Activated CD8-positive, alpha-beta T cell treated with anti-CD3 and anti-CD28 coated beads for 36 hours (primary cell): ENCODE data around the gene TWNK. TPM values are rescaled to one million over a fixed set of nuclear protein-coding genes. Genes with fewer than 3 reads are reported as not detected.

Source experiments
- ATAC-seq: fragments of 200-7000 bp; cut with Tn5 transposase; one replicate; pipeline ENCODE4 v1.10.0; 2021; ENCODE audit warnings: mild to moderate bottlenecking, moderate library complexity
- CTCF ChIA-PET: fragments of 350-600 bp; sonication (Branson Sonifier 250); formaldehyde crosslinking; loops from one replicate; lab custom pipeline; 2021; ENCODE audit warnings: antibody characterized with exemption; lab: Charles Lee
- POLR2A ChIA-PET: fragments of 350-600 bp; sonication (Branson Sonifier 250); formaldehyde crosslinking; loops from one replicate; lab custom pipeline; 2021; ENCODE audit warnings: antibody characterized with exemption; lab: Charles Lee
- DNase-seq: peaks from one replicate; pipeline ENCODE4 v3.0.0-alpha.2; 2020
- H3K27ac Mint-ChIP-seq: one replicate; pipeline ENCODE4 v1.8.0; 2021; ENCODE audit warnings: mild to moderate bottlenecking, mixed read lengths
- H3K27me3 Mint-ChIP-seq: one replicate; pipeline ENCODE4 v1.8.0; 2021; ENCODE audit warnings: mixed read lengths
- H3K36me3 Mint-ChIP-seq: one replicate; pipeline ENCODE4 v1.8.0; 2021; ENCODE audit warnings: low read depth, mixed read lengths
- H3K4me1 Mint-ChIP-seq: one replicate; pipeline ENCODE4 v1.8.0; 2021; ENCODE audit warnings: low read depth, mixed read lengths
- H3K4me3 Mint-ChIP-seq: one replicate; pipeline ENCODE4 v1.8.0; 2021; ENCODE audit warnings: mild to moderate bottlenecking, moderate library complexity, mixed read lengths
- H3K9me3 Mint-ChIP-seq: one replicate; pipeline ENCODE4 v1.8.0; 2021; ENCODE audit warnings: mixed read lengths
- intact Hi-C: fragments of 100-400 bp; cut with micrococcal nuclease; formaldehyde crosslinking; loops from one replicate; pipeline ENCODE4 v1.10.0; 2022
- total RNA-seq, 2 experiments: library from RNA; stranded (reverse); gene quantifications; one replicate each; pipeline ENCODE4 v1.2.3, GENCODE V29; 2021
- TF ChIP-seq, protein P1 (sequence below): fragments of 200-600 bp; IDR thresholded peaks from one replicate; pipeline ENCODE4 v1.8.0; 2022; ENCODE audit warnings: antibody characterized with exemption, mild to moderate bottlenecking

The TWNK gene
- total RNA-seq, 2 experiments from 2014 or later = 18.0 to 19.0 TPM

DNA sequence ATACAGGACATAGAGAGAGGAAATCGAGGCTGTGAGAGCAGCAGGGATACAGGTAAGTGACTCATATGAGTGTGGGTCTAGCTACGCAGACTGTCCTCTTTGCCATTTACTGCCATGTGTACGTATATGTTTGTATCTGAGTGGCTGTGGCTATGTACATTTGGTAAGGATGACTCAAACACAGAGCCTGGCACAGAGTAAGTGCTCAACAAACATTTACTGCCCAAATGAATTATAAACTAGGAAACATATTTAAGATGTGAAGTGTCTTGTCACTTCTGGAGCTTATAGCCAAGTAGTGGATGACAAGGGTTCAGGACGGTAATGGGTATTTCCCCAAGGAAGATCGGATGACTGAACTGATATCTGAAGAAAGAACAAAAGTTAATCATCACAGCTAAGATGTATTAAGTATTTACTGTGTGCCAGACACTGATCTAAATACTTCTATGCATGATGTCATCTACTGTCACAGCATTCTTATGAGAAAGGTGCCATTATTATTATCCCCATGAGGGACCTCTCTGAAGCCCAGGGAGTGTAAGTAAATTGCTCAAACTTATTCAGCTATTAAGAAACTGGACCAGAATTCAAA lies 6.1 kb upstream of the TWNK start:
- H3K4me1 Mint-ChIP-seq = peaks cover 8% of the 10 kb centered on the region
- peaks cover 2% of the 10 kb centered on the region for H3K36me3 Mint-ChIP-seq
- ChIA-PET POLR2A (interaction anchor here (0.9 kb wide), 1 partner anchor 10 kb away, joined by 3 read pairs; no protein-coding TSS in a partner anchor), CTCF (interaction anchor here (1.0 to 1.8 kb wide), 3 partner anchors 33 to 69 kb away, joined by 3 to 5 read pairs (median 4); no protein-coding TSS in a partner anchor)
- no peak overlapping the region for H3K27ac Mint-ChIP-seq
- no peak for DNase-seq
- no peaks in the 10 kb centered on the region for H3K27me3 Mint-ChIP-seq
- no peak overlapping the region for H3K4me3 Mint-ChIP-seq
- no peaks in the 10 kb centered on the region for H3K9me3 Mint-ChIP-seq
- intact Hi-C loops = no loop called here
- TF ChIP-seq, protein P1, sequence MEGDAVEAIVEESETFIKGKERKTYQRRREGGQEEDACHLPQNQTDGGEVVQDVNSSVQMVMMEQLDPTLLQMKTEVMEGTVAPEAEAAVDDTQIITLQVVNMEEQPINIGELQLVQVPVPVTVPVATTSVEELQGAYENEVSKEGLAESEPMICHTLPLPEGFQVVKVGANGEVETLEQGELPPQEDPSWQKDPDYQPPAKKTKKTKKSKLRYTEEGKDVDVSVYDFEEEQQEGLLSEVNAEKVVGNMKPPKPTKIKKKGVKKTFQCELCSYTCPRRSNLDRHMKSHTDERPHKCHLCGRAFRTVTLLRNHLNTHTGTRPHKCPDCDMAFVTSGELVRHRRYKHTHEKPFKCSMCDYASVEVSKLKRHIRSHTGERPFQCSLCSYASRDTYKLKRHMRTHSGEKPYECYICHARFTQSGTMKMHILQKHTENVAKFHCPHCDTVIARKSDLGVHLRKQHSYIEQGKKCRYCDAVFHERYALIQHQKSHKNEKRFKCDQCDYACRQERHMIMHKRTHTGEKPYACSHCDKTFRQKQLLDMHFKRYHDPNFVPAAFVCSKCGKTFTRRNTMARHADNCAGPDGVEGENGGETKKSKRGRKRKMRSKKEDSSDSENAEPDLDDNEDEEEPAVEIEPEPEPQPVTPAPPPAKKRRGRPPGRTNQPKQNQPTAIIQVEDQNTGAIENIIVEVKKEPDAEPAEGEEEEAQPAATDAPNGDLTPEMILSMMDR = no peak
- no peak for ATAC-seq

DNA sequence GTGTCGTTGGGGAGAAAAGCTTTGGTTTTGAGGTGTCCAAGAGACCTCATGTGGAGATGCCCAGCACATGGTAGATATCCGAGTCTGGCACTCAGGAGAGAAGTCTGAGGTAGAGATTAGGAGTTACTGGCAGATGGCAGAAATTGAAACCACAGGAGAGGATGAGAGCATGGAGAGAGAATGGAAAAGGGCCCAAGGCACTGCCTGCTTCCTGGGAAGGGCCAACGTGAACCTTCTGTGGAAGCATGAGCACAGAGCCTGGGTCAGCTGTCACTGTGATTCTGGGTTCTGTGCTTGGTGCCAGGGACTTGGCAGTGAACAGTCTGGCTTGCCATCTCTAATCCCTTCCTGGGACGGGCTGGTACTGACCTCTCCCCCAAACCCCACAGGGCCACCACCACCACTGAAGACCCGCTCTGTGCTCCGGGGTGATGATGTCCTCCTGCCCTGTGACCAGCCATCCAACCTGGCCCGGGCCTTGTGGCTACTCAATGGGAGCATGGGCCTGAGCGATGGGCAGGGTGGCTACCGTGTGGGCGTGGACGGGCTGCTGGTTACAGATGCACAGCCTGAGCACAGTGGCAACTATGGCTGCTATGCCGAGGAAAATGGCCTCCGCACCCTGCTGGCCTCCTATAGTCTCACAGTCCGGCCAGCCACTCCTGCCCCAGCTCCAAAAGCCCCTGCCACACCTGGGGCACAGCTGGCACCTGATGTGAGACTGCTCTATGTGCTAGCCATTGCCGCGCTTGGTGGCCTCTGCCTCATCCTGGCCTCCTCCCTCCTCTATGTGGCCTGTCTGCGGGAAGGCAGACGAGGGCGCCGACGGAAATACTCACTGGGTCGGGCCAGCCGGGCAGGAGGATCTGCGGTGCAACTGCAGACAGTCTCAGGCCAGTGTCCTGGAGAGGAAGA lies 4.2 kb upstream of the TWNK start:
- no peak for DNase-seq
- H3K9me3 Mint-ChIP-seq = no peaks in the 10 kb centered on the region
- peaks cover 9% of the 10 kb centered on the region for H3K36me3 Mint-ChIP-seq
- no peak overlapping the region for H3K4me3 Mint-ChIP-seq
- POLR2A ChIA-PET = no interaction called here
- H3K27me3 Mint-ChIP-seq = no peaks in the 10 kb centered on the region
- TF ChIP-seq, protein P1 = no peak
- H3K4me1 Mint-ChIP-seq = peaks cover 16% of the 10 kb centered on the region
- ATAC-seq = no peak
- H3K27ac Mint-ChIP-seq = no peak overlapping the region
- intact Hi-C loops = no loop called here
- CTCF ChIA-PET = interaction anchor here (1.8 to 6.6 kb wide), 2 partner anchors 14 to 31 kb away, joined by 5 to 50 read pairs; no protein-coding TSS in a partner anchor

DNA sequence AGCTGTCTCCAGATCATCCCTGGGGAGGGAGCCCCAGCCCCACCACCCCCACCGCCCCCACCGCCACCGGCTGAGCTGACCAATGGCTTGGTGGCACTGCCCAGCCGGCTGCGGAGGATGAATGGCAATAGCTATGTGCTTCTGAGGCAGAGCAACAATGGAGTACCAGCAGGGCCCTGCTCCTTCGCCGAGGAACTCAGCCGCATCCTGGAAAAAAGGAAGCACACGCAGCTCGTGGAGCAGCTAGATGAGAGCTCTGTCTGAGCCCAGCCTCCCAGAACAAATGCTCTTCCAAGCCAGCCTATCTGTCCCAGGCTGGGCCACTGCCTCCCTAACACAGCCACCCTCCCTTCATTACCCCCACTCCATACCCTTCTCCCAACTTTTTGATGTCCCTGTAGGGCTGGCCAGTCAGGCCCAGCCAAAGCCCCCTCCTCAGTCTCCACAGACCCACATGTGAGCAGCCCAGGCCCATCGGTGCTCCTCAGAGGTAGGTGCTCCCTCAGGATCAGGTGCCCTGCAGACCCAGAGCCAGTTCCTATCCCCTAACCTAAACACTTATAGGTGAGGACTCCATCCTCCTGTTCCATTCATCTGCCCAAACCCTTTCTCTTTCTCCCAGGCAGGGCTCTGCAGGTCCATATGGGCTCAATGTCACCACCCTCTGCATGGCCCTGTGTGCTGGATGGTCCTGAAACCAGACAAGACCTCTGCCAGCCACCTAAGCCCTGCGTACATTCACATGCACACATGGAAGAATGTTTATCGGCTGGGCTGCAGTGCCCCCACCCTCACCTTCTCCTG lies 3.3 kb upstream of the TWNK start:
- H3K4me1 Mint-ChIP-seq = peaks cover 23% of the 10 kb centered on the region
- ATAC-seq (no peak), DNase-seq (no peak)
- intact Hi-C loops = no loop called here
- ChIA-PET CTCF (interaction anchor here (6.6 kb wide), 1 partner anchor 13 kb away, joined by 50 read pairs; no protein-coding TSS in a partner anchor), POLR2A (no interaction called here)
- TF ChIP-seq, protein P1 = no peak
- peaks cover 10% of the 10 kb centered on the region for H3K36me3 Mint-ChIP-seq
- no peaks in the 10 kb centered on the region for H3K9me3 Mint-ChIP-seq
- no peaks in the 10 kb centered on the region for H3K27me3 Mint-ChIP-seq
- no peak overlapping the region for H3K4me3 Mint-ChIP-seq
- H3K27ac Mint-ChIP-seq = no peak overlapping the region

DNA sequence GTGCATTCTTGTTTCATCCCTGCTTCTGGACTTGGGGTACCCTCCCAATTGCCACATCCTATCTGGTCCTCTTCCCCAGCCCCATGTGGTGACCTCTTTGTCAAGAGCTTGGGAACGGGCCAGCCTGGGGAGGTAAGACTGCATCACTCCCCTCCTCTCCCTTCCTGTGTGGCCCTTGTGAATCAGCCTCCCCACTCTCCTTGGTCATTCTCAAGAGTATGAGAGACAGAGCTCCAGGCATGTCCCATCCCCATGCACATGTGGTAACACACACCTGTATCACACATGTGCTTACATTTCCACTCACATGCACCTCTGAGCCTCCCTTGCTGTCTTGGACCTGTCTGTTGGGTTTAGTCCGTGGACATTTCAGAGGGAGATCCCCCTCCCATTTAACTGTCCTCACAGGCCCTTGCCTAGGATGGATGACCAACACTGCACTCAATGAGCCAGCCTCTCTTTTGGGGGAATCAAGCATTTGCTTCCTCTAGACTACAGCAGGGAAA lies 2.6 kb upstream of the TWNK start:
- TF ChIP-seq, protein P1 = no peak
- intact Hi-C loops = no loop called here
- Mint-ChIP-seq H3K27me3 (no peaks in the 10 kb centered on the region), H3K4me3 (no peak overlapping the region), H3K27ac (no peak overlapping the region), H3K36me3 (peaks cover 17% of the 10 kb centered on the region), H3K4me1 (peaks cover 29% of the 10 kb centered on the region), H3K9me3 (no peaks in the 10 kb centered on the region)
- ATAC-seq = no peak
- CTCF ChIA-PET = interaction anchor here (2.2 to 6.6 kb wide), 3 partner anchors 13 to 16 kb away, joined by 6 to 50 read pairs (median 9); partner anchors contain the start of genes LZTS2 and SEMA4G
- POLR2A ChIA-PET = interaction anchor here (1.1 to 1.2 kb wide), 2 partner anchors 11 to 19 kb away, joined by 3 read pairs; no protein-coding TSS in a partner anchor
- DNase-seq = no peak
